Measurements from ENCODE around the gene CCDC61. TPM values are rescaled to one million over a fixed set of nuclear protein-coding genes. Genes with fewer than 3 reads are reported as not detected.

The CCDC61 gene
- total RNA-seq, 4 donors from 2014 or later, result 7.2 to 14.4 (median 10.4) TPM

DNA sequence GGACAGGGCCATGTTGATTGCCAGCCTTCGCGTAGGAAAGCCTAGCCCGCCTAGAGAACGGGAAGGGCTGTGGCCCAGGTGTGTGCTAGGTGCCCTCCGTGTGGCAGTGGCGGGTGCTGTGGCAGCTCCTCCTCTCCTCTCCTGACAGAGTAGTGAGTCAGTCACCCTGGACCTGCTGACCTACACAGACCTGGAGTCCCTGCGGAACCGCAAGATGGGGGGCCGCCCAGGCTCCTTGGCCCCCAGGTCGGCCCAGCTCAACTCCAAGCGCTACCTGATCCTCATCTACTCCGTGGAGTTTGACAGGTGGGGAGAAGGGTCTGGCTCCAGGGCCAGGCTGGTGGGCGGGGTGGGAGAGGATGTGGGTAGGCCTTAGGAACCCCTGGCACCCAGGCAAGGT, 11.1 kb downstream of the CCDC61 start:
- DNase-seq (ENCODE audit: low spot score in 2 of 2), result no peak
- no peak overlapping the region for H3K4me3 ChIP-seq (ENCODE audit: low read depth, poor library complexity, severe bottlenecking)
- intact Hi-C loops (cut with DNase I; ENCODE audit: low total_unique reads), result no loop called here
- 92 to 93% methylated on average over 7 to 13 of the region's 13 CpGs for WGBS, 2 donors
- TF ChIP-seq, protein P1, sequence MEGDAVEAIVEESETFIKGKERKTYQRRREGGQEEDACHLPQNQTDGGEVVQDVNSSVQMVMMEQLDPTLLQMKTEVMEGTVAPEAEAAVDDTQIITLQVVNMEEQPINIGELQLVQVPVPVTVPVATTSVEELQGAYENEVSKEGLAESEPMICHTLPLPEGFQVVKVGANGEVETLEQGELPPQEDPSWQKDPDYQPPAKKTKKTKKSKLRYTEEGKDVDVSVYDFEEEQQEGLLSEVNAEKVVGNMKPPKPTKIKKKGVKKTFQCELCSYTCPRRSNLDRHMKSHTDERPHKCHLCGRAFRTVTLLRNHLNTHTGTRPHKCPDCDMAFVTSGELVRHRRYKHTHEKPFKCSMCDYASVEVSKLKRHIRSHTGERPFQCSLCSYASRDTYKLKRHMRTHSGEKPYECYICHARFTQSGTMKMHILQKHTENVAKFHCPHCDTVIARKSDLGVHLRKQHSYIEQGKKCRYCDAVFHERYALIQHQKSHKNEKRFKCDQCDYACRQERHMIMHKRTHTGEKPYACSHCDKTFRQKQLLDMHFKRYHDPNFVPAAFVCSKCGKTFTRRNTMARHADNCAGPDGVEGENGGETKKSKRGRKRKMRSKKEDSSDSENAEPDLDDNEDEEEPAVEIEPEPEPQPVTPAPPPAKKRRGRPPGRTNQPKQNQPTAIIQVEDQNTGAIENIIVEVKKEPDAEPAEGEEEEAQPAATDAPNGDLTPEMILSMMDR (IDR thresholded peaks at IDR 0.05), result no peak
- TF ChIP-seq POLR2A (IDR thresholded peaks at IDR 0.05), result no peak

DNA sequence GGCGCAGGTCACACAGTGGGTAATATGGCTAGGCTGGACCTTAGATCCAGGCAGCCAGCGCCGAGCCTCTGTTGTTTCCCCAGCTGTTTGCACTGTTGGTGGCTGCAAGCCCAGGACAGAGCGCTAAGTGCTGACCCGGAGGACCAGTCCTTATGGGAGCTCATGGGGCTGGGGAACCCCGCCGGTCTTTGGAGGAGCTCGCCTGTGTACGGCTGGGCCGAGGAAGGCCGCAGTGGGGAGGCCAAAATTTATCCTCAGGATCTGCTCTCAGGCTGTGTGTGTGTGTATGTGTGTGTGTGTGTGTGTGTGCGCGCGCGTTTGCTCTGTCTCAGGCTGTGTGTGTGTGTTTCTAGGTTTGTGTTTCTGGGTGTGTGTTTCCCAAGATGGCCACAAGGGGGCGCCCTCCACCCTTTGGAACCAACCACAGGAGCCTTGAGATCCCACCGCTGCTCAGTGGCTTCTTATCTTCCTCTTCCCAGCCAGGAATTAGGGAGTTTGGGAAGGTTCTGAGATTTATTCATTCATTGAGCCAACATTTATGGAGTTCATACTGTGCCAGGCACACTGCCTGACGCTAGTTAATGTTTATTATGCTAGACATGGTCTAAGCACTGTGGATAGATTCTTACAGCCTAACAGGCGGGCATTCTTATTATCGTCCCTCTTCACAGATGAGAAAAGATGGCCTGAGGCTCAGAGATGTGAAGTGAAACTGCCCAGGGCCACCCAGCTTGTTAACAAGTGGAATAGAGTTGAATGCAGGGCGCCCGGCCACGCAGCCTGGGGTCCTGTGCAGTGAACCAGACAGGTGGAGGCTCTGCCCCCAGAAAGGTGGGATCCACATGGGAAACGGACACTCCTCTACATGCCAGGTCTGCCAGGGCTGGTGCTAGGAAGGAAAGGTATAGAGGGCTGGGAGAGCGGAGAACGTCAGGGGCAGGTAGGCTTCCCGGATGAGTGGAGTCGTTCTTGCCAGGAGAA, 14.6 kb downstream of the CCDC61 start:
- TF ChIP-seq POLR2A (IDR thresholded peaks at IDR 0.05), result no peak
- TF ChIP-seq, protein P1 (IDR thresholded peaks at IDR 0.05), result no peak
- peak in 1 of 2 donors; percentile 91 for DNase-seq (ENCODE audit: low spot score in 2 of 2)
- WGBS, 2 donors, result 64 to 66% methylated on average over 21 to 28 of the region's 28 CpGs
- H3K4me3 ChIP-seq (ENCODE audit: low read depth, poor library complexity, severe bottlenecking), result no peak overlapping the region
- intact Hi-C loops (cut with DNase I; ENCODE audit: low total_unique reads), result no loop called here

DNA sequence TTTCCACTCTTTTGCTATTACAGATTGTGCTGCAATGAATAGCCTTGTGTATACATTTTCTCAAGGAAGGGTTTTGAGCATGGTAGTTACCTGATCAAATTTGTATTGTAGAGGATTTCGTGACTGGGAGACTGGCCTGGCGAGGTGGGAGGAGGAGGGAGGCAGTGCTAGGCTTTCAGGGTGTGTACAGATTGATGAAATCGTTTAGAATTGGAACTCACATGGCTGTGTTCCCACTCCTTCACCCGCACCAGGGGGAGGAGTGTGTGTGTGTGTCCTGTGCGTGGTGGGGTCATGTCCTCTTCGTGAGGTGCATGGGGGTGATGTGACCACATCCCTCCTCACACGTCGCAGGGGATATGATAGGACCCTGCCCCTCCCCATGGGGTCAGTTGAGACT, 19.3 kb downstream of the CCDC61 start:
- WGBS, 2 donors, result 32% methylated on average over 8 of the region's 8 CpGs
- TF ChIP-seq, protein P1 (IDR thresholded peaks at IDR 0.05), result no peak
- no peak for TF ChIP-seq POLR2A (IDR thresholded peaks at IDR 0.05)
- no peak overlapping the region for H3K4me3 ChIP-seq (ENCODE audit: low read depth, poor library complexity, severe bottlenecking)
- intact Hi-C loops (cut with DNase I; ENCODE audit: low total_unique reads), result no loop called here
- no peak for DNase-seq (ENCODE audit: low spot score in 2 of 2)

DNA sequence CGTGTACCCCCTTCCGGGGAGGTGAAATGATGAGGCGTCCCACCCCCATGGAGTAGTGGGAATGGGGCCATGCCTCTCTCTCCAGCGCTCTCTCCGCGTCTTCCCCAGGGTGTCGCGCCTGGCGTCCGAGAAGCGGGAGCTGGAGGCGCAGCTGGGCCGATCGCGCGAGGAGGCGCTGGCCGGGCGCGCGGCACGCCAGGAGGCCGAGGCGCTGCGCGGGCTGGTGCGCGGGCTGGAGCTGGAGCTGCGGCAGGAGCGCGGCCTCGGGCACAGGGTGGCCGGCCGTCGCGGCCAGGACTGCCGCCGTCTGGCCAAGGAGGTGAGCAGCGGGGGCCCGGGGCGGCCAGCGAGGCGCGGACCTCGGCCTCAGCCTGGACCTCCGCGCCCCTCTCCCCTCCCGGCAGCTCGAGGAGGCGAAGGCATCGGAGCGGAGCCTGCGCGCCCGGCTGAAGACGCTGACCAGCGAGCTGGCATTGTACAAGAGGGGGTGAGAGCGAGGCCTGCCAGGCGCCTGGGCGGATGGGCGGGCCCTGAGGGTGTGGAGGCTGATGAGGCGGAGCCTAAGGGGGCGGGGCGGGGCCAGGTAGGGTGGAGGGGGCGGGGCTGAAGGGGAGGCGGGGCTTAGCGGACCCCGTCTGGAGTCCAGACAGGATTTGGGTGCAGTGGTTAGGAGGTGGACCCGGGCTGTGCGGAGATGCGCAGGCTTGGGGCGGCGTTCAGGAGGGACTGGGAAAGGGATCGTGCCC, 19.8 kb downstream of the CCDC61 start:
- peak overlapping the region; percentile 18 for H3K4me3 ChIP-seq (ENCODE audit: low read depth, poor library complexity, severe bottlenecking)
- TF ChIP-seq, protein P1 (IDR thresholded peaks at IDR 0.05), result no peak
- TF ChIP-seq POLR2A (IDR thresholded peaks at IDR 0.05), result no peak
- DNase-seq (ENCODE audit: low spot score in 2 of 2), result peak; percentile 54 to 94
- intact Hi-C loops (cut with DNase I; ENCODE audit: low total_unique reads), result no loop called here
- WGBS, 2 donors, result 6 to 13% methylated on average over 32 to 58 of the region's 74 CpGs

DNA sequence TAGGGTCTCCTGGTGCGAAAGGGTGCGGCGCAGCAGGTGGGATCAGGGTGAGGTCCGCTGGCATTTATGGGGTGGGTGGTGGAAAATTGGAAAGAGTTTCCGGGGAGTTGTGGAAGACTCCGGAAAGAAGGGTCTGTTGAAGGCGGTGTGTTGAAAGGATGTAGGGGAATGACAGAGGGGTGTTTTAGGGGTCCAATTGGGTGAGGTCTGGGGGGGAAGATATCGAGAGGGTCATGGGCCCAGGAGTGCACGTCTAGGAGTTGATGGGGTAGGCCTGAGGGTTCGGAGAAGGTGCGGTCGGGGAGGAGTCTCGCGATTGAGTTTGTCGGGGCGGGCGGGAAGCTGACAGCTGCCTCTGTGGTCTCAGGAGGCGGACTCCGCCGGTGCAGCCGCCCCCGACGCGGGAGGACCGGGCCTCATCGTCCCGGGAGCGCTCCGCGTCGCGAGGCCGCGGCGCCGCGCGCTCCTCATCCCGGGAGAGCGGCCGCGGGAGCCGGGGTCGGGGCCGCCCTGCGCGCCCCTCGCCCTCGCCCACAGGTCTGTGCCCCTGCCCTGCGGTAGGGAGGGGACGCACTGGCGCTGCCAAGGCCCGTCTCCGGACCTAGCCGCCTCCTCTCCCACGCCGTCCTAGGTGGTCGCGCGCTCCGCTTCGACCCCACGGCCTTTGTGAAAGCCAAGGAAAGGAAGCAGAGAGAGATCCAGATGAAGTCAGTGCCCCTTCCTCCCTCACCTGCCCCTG, 20.6 kb downstream of the CCDC61 start:
- TF ChIP-seq POLR2A (IDR thresholded peaks at IDR 0.05), result no peak
- TF ChIP-seq, protein P1 (IDR thresholded peaks at IDR 0.05), result no peak
- peak overlapping the region; percentile 57 for H3K4me3 ChIP-seq (ENCODE audit: low read depth, poor library complexity, severe bottlenecking)
- no peak for DNase-seq (ENCODE audit: low spot score in 2 of 2)
- WGBS, 2 donors, result 2 to 4% methylated on average over 31 to 39 of the region's 63 CpGs
- intact Hi-C loops (cut with DNase I; ENCODE audit: low total_unique reads), result no loop called here
